B cell (primary cell): ENCODE results near the gene GNG2.

Experiments
- EZH2 ChIP-seq: IDR thresholded peaks from 2 replicates; pipeline ENCODE4 v1.6.1; 2012; ENCODE audit warnings: borderline replicate concordance, low read depth, mild to moderate bottlenecking, moderate library complexity, low read length; ENCODE audit not compliant: insufficient read depth, poor library complexity, severe bottlenecking
- TF ChIP-seq, protein P1 (sequence below): fragments of 200-600 bp; IDR thresholded peaks from one replicate; pipeline ENCODE4 v1.8.0; 2022; ENCODE audit warnings: antibody characterized with exemption, mild to moderate bottlenecking

DNA sequence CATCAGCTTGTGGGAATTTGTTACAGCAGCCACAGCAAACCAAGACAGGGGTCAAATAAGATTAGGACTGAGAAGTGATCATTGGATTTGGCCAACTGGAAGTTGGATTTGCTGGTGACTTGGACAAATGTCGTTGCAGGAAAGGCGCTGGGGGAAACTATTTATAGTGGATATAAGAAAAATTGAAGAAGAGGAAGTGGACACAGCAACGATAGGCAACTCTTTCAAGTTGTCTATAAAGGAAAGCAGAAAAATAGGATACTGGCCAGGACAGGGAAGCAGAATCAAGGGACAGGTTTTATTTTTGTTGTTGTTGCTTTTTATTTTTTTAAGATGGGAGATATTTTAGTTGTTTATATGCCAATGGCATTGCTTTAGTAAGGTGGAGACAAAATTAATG lies 72.8 kb downstream of the GNG2 start:
- TF ChIP-seq, protein P1, sequence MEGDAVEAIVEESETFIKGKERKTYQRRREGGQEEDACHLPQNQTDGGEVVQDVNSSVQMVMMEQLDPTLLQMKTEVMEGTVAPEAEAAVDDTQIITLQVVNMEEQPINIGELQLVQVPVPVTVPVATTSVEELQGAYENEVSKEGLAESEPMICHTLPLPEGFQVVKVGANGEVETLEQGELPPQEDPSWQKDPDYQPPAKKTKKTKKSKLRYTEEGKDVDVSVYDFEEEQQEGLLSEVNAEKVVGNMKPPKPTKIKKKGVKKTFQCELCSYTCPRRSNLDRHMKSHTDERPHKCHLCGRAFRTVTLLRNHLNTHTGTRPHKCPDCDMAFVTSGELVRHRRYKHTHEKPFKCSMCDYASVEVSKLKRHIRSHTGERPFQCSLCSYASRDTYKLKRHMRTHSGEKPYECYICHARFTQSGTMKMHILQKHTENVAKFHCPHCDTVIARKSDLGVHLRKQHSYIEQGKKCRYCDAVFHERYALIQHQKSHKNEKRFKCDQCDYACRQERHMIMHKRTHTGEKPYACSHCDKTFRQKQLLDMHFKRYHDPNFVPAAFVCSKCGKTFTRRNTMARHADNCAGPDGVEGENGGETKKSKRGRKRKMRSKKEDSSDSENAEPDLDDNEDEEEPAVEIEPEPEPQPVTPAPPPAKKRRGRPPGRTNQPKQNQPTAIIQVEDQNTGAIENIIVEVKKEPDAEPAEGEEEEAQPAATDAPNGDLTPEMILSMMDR: no peak
- no peak for TF ChIP-seq EZH2
